PC-3 (cell line): Measurements from ENCODE around the gene WDR83. TPM values are rescaled to one million over a fixed set of nuclear protein-coding genes. Genes with fewer than 3 reads are reported as not detected.
"Not testable (repeated sequence)": the region's sequence is repeated elsewhere in the genome, so short reads cannot be mapped to it uniquely, and the experiment has no call there.

ENCODE experiments used
- ATAC-seq: fragments of 200-7000 bp; cut with Tn5 transposase; 2 replicates; pipeline ENCODE4 v1.9.1; 2020; ENCODE audit warnings: mild to moderate bottlenecking, moderate library complexity
- BruUV-seq: library from RNA; stranded (reverse); fragments of 400-500 nt; replicated peaks from 2 replicates; lab custom pipeline; 2021; lab: Mats Ljungman, UMichigan
- CTCF ChIA-PET: fragments of 300-600 bp; sonication (Branson Sonifier 250); formaldehyde crosslinking; loops from one replicate; lab custom pipeline; 2022; ENCODE audit warnings: antibody characterized with exemption; lab: Charles Lee
- POLR2A ChIA-PET: fragments of 300-600 bp; sonication (Branson Sonifier 250); formaldehyde crosslinking; loops from one replicate; lab custom pipeline; 2022; ENCODE audit warnings: antibody characterized with exemption; ENCODE audit not compliant: unreplicated experiment; lab: Charles Lee
- DNase-seq: peaks from one replicate; pipeline ENCODE4 v3.0.0-alpha.2; 2015
- H2AFZ ChIP-seq: fragments of 300-600 bp; sonication (generic); 2 replicates; pipeline ENCODE4 v1.6.0; 2016; ENCODE audit warnings: antibody characterized with exemption, low read length
- H3F3A ChIP-seq: fragments of 300-600 bp; sonication (generic); one replicate; pipeline ENCODE4 v1.6.0; 2017; ENCODE audit warnings: antibody characterized with exemption, low read length, control low read depth, mild to moderate bottlenecking; ENCODE audit not compliant: unreplicated experiment
- H3K27ac ChIP-seq: fragments of 300-600 bp; sonication (generic); 2 replicates; pipeline ENCODE4 v1.5.1; 2016; ENCODE audit warnings: mild to moderate bottlenecking, low read length
- H3K27me3 ChIP-seq: fragments of 300-600 bp; sonication (generic); 2 replicates; pipeline ENCODE4 v1.6.1; 2016; ENCODE audit warnings: low read length, mixed read lengths
- H3K36me3 ChIP-seq: fragments of 300-600 bp; sonication (generic); 2 replicates; pipeline ENCODE4 v1.6.1; 2016; ENCODE audit warnings: low read depth, mixed run types, low read length, mixed read lengths
- H3K4me1 ChIP-seq: fragments of 300-600 bp; sonication (generic); 2 replicates; pipeline ENCODE4 v1.5.1; 2016; ENCODE audit warnings: low read length; ENCODE audit not compliant: insufficient read depth
- H3K4me2 ChIP-seq: fragments of 300-600 bp; sonication (generic); 2 replicates; pipeline ENCODE4 v1.6.0; 2016; ENCODE audit warnings: low read length
- H3K4me3 ChIP-seq: fragments of 300-600 bp; sonication (generic); 2 replicates; pipeline ENCODE4 v1.5.1; 2016; ENCODE audit warnings: mild to moderate bottlenecking, low read length, mixed read lengths
- H3K79me2 ChIP-seq: fragments of 300-600 bp; sonication (generic); 2 replicates; pipeline ENCODE4 v1.6.1; 2017; ENCODE audit warnings: low read length, mixed read lengths
- H3K9ac ChIP-seq: fragments of 300-600 bp; sonication (generic); 2 replicates; pipeline ENCODE4 v1.6.0; 2016; ENCODE audit warnings: mild to moderate bottlenecking, low read length
- H3K9me2 ChIP-seq: fragments of 300-600 bp; sonication (generic); replicated peaks from 2 replicates; pipeline ENCODE4 v1.6.1; 2016; ENCODE audit warnings: mixed run types, low read length, mixed read lengths
- H3K9me3 ChIP-seq: fragments of 300-600 bp; sonication (generic); 2 replicates; pipeline ENCODE4 v1.6.1; 2016; ENCODE audit warnings: low read length, mixed read lengths
- H4K20me1 ChIP-seq: fragments of 300-600 bp; sonication (generic); 2 replicates; pipeline ENCODE4 v1.6.1; 2016; ENCODE audit warnings: low read length, mixed read lengths
- EZH2 ChIP-seq: fragments of 300-600 bp; sonication (generic); IDR thresholded peaks from one replicate; pipeline ENCODE4 v1.6.1; 2017; ENCODE audit warnings: antibody characterized with exemption, mild to moderate bottlenecking, low read length; ENCODE audit not compliant: unreplicated experiment
- EZH2phosphoT487 ChIP-seq: fragments of 300-600 bp; sonication (generic); IDR thresholded peaks from 2 replicates; pipeline ENCODE4 v1.6.1; 2018; ENCODE audit warnings: mild to moderate bottlenecking, antibody characterized with exemption, low read length, borderline replicate concordance
- intact Hi-C: fragments of 100-400 bp; cut with micrococcal nuclease; formaldehyde crosslinking; loops from 2 replicates; pipeline ENCODE4 v1.9.0; 2023
- total RNA-seq: library from RNA; depleted of rRNA; stranded (reverse); fragments of >200 nt; gene quantifications from 2 replicates; pipeline ENCODE4 v1.2.3, GENCODE V29; 2014
- TF ChIP-seq, protein P1 (sequence below): fragments of 300-600 bp; sonication (generic); conservative IDR thresholded peaks from 2 replicates; pipeline ENCODE4 v1.5.1; 2017; ENCODE audit warnings: antibody characterized with exemption, low read depth, mild to moderate bottlenecking, low read length

The WDR83 gene
- total RNA-seq, 1 experiment from 2014 or later, result 39.5 TPM

DNA sequence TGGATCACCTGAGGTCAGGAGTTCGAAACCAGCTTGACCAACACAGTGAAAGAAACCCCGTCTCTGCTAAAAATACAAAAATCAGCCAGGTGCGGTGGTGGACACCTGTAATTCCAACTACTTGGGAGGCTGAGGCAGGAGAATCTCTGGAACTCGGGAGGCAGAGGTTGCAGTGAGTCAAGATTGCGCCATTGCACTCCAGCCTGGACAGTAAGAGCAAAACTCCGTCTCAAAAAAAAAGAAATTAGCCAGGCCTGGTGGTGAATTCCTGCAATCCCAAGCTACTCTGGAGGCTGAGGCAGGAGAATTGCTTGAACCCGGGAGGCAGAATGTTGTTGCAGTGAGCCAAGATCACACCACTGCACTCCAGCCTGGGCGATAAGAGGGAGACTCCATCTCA is 42.0 kb downstream of the WDR83 start:
- Histone ChIP-seq H4K20me1 (no peaks in the 10 kb centered on the region), H3K9ac (no peak overlapping the region), H3K4me1 (no peaks in the 10 kb centered on the region), H2AFZ (no peak overlapping the region), H3F3A (no peaks in the 10 kb centered on the region), H3K79me2 (no peaks in the 10 kb centered on the region), H3K4me2 (no peak overlapping the region), H3K4me3 (no peak overlapping the region), H3K36me3 (peaks cover 70% of the 10 kb centered on the region), H3K27ac (no peak overlapping the region), H3K9me3 (no peaks in the 10 kb centered on the region), H3K9me2 (no peaks in the 10 kb centered on the region), H3K27me3 (no peaks in the 10 kb centered on the region)
- CTCF ChIA-PET, result no interaction called here
- no TSS peak for BruUV-seq
- DNase-seq, result no peak
- POLR2A ChIA-PET, result no interaction called here
- no peak for ATAC-seq
- TF ChIP-seq, protein P1, sequence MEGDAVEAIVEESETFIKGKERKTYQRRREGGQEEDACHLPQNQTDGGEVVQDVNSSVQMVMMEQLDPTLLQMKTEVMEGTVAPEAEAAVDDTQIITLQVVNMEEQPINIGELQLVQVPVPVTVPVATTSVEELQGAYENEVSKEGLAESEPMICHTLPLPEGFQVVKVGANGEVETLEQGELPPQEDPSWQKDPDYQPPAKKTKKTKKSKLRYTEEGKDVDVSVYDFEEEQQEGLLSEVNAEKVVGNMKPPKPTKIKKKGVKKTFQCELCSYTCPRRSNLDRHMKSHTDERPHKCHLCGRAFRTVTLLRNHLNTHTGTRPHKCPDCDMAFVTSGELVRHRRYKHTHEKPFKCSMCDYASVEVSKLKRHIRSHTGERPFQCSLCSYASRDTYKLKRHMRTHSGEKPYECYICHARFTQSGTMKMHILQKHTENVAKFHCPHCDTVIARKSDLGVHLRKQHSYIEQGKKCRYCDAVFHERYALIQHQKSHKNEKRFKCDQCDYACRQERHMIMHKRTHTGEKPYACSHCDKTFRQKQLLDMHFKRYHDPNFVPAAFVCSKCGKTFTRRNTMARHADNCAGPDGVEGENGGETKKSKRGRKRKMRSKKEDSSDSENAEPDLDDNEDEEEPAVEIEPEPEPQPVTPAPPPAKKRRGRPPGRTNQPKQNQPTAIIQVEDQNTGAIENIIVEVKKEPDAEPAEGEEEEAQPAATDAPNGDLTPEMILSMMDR, result no peak
- no peak for TF ChIP-seq EZH2phosphoT487
- no peak for TF ChIP-seq EZH2
- intact Hi-C loops, result no loop called here

DNA sequence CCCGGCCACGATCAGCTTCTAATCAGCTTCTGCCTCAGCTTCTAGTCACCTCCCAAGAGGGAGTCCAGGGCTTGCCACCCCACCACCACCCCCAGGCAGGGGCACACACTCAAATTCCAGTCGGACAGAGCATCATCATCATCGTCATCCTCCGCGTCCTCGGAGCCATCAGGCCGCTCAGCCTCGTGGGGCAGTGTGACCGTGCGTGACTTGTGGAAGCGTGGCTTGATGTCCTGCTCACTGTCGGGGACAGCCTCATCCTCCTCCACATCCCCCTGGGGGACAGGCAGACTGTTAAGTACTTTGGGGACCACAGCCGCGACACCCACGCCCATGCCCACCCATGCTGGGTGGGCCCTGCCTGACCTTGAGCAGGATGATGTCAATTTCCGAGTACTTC is 44.6 kb downstream of the WDR83 start:
- H3K9me3 ChIP-seq, result no peaks in the 10 kb centered on the region
- ATAC-seq (no peak), DNase-seq (no peak)
- CTCF ChIA-PET, result no interaction called here
- H3K9me2 ChIP-seq, result no peaks in the 10 kb centered on the region
- H3K4me1 ChIP-seq, result no peaks in the 10 kb centered on the region
- H4K20me1 ChIP-seq, result no peaks in the 10 kb centered on the region
- no peak overlapping the region for H3K27ac ChIP-seq
- no peak overlapping the region for H3K4me3 ChIP-seq
- intact Hi-C loops, result no loop called here
- H2AFZ ChIP-seq, result no peak overlapping the region
- H3K36me3 ChIP-seq, result peaks cover 74% of the 10 kb centered on the region
- H3K4me2 ChIP-seq, result no peak overlapping the region
- POLR2A ChIA-PET, result interaction anchor here (0.6 kb wide), 1 partner anchor 11 kb away, joined by 3 read pairs; no protein-coding TSS in a partner anchor
- H3K79me2 ChIP-seq, result peaks cover 9% of the 10 kb centered on the region
- TF ChIP-seq EZH2phosphoT487 (no peak), EZH2 (no peak)
- TF ChIP-seq, protein P1, result no peak
- H3K27me3 ChIP-seq, result no peaks in the 10 kb centered on the region
- BruUV-seq, result no TSS peak
- H3K9ac ChIP-seq, result no peak overlapping the region
- no peaks in the 10 kb centered on the region for H3F3A ChIP-seq

DNA sequence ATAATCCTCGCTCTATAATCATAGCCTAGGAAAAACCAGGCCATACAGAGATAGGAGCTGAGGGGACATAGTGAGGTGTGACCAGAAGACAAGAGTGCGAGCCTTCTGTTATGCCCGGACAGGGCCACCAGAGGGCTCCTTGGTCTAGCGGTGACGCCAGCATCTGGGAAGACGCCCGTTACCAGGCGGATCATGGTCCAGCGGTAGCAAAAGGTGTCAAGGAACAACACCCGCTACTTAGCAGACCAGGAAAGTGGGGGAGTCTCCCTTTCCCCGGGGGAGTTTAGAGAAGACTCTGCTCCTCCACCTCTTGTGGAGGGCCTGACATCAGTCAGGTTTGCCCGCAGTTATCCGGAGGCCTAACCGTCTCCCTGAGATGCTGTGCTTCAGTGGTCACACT is 45.5 kb downstream of the WDR83 start:
- intact Hi-C loops, H2AFZ ChIP-seq, DNase-seq, H3K27ac ChIP-seq, ATAC-seq, H3K27me3 ChIP-seq, H3K4me3 ChIP-seq, POLR2A ChIA-PET, H3K9me2 ChIP-seq, H4K20me1 ChIP-seq, H3K9ac ChIP-seq, BruUV-seq, H3F3A ChIP-seq, H3K9me3 ChIP-seq, H3K4me2 ChIP-seq, CTCF ChIA-PET, H3K4me1 ChIP-seq: not testable (repeated sequence)
- Histone ChIP-seq H3K36me3 (peaks cover 70% of the 10 kb centered on the region), H3K79me2 (peaks cover 18% of the 10 kb centered on the region)

DNA sequence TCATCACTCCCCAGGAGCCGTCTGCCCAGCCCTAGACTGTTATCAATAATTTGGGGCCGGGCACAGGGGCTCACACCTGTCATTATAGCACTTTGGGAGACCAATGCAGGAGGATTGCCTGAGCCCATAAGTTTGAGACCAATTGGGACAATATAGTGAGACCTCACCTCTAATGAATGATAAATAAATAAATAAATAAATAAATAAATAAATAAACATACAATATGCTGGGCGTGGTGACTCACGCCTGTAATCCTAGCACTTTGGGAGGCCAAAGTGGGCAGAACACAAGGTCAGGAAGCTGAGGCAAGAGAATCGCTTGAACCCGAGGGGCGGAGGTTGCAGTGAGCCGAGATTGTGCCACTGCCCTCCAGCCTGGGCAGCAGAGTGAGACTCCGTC is 46.7 kb downstream of the WDR83 start:
- BruUV-seq, POLR2A ChIA-PET, H3K27ac ChIP-seq, H3K9me3 ChIP-seq, H3K27me3 ChIP-seq, H3K9me2 ChIP-seq, H2AFZ ChIP-seq, H3K4me2 ChIP-seq, H4K20me1 ChIP-seq, H3K9ac ChIP-seq, H3K4me3 ChIP-seq, intact Hi-C loops, ATAC-seq, H3F3A ChIP-seq, H3K4me1 ChIP-seq, DNase-seq: not testable (repeated sequence)
- H3K79me2 ChIP-seq, result peaks cover 30% of the 10 kb centered on the region
- CTCF ChIA-PET, result interaction anchor here (1.1 kb wide), 1 partner anchor 44 kb away, joined by 4 read pairs; no protein-coding TSS in a partner anchor
- H3K36me3 ChIP-seq, result peaks cover 74% of the 10 kb centered on the region
